Osteoblast (primary cell): ENCODE results near the gene SRP54. TPM values are rescaled to one million over a fixed set of nuclear protein-coding genes. Genes with fewer than 3 reads are reported as not detected.

Source experiments
- DNase-seq: peaks from one replicate; pipeline ENCODE4 v3.0.0; 2011; ENCODE audit warnings: low spot score, mixed read lengths; ENCODE audit not compliant: insufficient read length; ENCODE audit errors: missing footprints
- H2AFZ ChIP-seq: 2 replicates; pipeline ENCODE4 v1.6.0; 2011; ENCODE audit warnings: mild to moderate bottlenecking, low read length
- H3K27ac ChIP-seq: 2 replicates; pipeline ENCODE4 v1.5.1; 2011; ENCODE audit warnings: mild to moderate bottlenecking, low read depth, low read length, moderate library complexity
- H3K27me3 ChIP-seq: 2 replicates; pipeline ENCODE4 v1.6.0; 2012; ENCODE audit warnings: mild to moderate bottlenecking, control low read depth, inconsistent platforms, low read length, moderate library complexity; ENCODE audit not compliant: insufficient read depth
- H3K36me3 ChIP-seq: 2 replicates; pipeline ENCODE4 v1.5.1; 2011; ENCODE audit warnings: mild to moderate bottlenecking, low read length, control low read depth, moderate library complexity; ENCODE audit not compliant: insufficient read depth
- H3K4me1 ChIP-seq: 2 replicates; pipeline ENCODE4 v1.5.1; 2011; ENCODE audit warnings: mild to moderate bottlenecking, low read length, control low read depth, moderate library complexity; ENCODE audit not compliant: insufficient read depth
- H3K4me2 ChIP-seq: 2 replicates; pipeline ENCODE4 v1.6.0; 2011; ENCODE audit warnings: mild to moderate bottlenecking, low read length; ENCODE audit not compliant: insufficient read depth
- H3K4me3 ChIP-seq: fragments of 200-600 bp; sonication (generic); 3 replicates; pipeline ENCODE4 v1.5.1; 2012; ENCODE audit warnings: mild to moderate bottlenecking, low read length, inconsistent platforms; ENCODE audit not compliant: insufficient read depth
- H3K79me2 ChIP-seq: 2 replicates; pipeline ENCODE4 v1.6.0; 2012; ENCODE audit warnings: mild to moderate bottlenecking, low read length, control low read depth, inconsistent platforms; ENCODE audit not compliant: insufficient read depth
- H3K9me3 ChIP-seq: 2 replicates; pipeline ENCODE4 v1.5.1; 2011; ENCODE audit warnings: low read depth, low read length, control low read depth
- H4K20me1 ChIP-seq: 2 replicates; pipeline ENCODE4 v1.6.0; 2012; ENCODE audit warnings: mild to moderate bottlenecking, low read length, control low read depth; ENCODE audit not compliant: insufficient read depth
- total RNA-seq: library from RNA; depleted of rRNA; stranded (reverse); fragments of >200 nt; gene quantifications from 2 replicates; pipeline ENCODE4 v1.2.3, GENCODE V29; 2012
- TF ChIP-seq, protein P1 (sequence below): IDR thresholded peaks from 2 replicates; pipeline ENCODE4 v1.5.1; 2011; ENCODE audit warnings: mild to moderate bottlenecking, low read depth, low read length, moderate library complexity; ENCODE audit errors: extremely low read depth

Gene SRP54
- total RNA-seq, 1 donor: 72.0 TPM

DNA sequence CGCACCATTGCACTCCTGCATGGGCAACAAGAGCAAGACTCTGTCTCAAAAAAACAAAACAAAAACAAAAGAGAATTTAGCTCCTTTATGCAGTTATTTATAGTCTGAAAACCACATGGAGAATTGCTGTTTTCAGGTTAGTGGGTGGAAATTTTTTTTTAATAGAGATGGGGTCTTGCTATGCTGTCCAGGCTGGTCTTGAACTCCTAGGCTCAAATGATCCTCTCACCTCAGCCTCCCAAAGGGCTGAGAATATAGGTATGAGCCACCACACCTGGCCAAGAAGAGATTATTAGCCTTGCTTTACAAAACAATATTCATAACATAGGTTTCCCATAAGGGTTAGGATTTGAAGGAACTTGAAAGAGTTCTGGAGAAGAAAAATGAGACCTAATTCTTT, 12.1 kb upstream of the SRP54 start:
- H3K4me2 ChIP-seq: no peak overlapping the region

GRCh38 chr14:34971381-34971780, 11.4 kb upstream of the SRP54 start:
- Histone ChIP-seq H3K79me2 (peaks cover 27% of the 10 kb centered on the region), H3K36me3 (no peaks in the 10 kb centered on the region), H4K20me1 (no peaks in the 10 kb centered on the region), H3K27ac (peak overlapping the region; percentile 27), H3K4me2 (no peak overlapping the region), H3K4me1 (peaks cover 11% of the 10 kb centered on the region), H3K9me3 (no peaks in the 10 kb centered on the region), H3K4me3 (no peak overlapping the region), H2AFZ (peak overlapping the region; percentile 17), H3K27me3 (no peaks in the 10 kb centered on the region)
- no peak for DNase-seq
- TF ChIP-seq, protein P1, sequence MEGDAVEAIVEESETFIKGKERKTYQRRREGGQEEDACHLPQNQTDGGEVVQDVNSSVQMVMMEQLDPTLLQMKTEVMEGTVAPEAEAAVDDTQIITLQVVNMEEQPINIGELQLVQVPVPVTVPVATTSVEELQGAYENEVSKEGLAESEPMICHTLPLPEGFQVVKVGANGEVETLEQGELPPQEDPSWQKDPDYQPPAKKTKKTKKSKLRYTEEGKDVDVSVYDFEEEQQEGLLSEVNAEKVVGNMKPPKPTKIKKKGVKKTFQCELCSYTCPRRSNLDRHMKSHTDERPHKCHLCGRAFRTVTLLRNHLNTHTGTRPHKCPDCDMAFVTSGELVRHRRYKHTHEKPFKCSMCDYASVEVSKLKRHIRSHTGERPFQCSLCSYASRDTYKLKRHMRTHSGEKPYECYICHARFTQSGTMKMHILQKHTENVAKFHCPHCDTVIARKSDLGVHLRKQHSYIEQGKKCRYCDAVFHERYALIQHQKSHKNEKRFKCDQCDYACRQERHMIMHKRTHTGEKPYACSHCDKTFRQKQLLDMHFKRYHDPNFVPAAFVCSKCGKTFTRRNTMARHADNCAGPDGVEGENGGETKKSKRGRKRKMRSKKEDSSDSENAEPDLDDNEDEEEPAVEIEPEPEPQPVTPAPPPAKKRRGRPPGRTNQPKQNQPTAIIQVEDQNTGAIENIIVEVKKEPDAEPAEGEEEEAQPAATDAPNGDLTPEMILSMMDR: no peak

More for the DNA sequence above, 12.1 kb upstream of the SRP54 start:
- Histone ChIP-seq H3K4me1 (peaks cover 11% of the 10 kb centered on the region), H3K79me2 (peaks cover 22% of the 10 kb centered on the region), H3K4me3 (no peak overlapping the region), H3K27ac (no peak overlapping the region), H2AFZ (no peak overlapping the region), H4K20me1 (no peaks in the 10 kb centered on the region), H3K9me3 (no peaks in the 10 kb centered on the region), H3K27me3 (no peaks in the 10 kb centered on the region), H3K36me3 (peaks cover 5% of the 10 kb centered on the region)
- TF ChIP-seq, protein P1: no peak
- no peak for DNase-seq

GRCh38 chr14:34971801-34972200, 11.0 kb upstream of the SRP54 start:
- H2AFZ ChIP-seq: peak overlapping the region; percentile 17
- TF ChIP-seq, protein P1: no peak
- H3K4me1 ChIP-seq: peaks cover 11% of the 10 kb centered on the region
- peaks cover 30% of the 10 kb centered on the region for H3K79me2 ChIP-seq
- no peaks in the 10 kb centered on the region for H3K27me3 ChIP-seq
- DNase-seq: no peak
- no peaks in the 10 kb centered on the region for H4K20me1 ChIP-seq
- peak overlapping the region; percentile 39 for H3K4me2 ChIP-seq
- H3K36me3 ChIP-seq: no peaks in the 10 kb centered on the region
- H3K4me3 ChIP-seq: no peak overlapping the region
- peak overlapping the region; percentile 27 for H3K27ac ChIP-seq
- H3K9me3 ChIP-seq: no peaks in the 10 kb centered on the region

- Histone ChIP-seq H3K4me3 (no peak overlapping the region), H3K36me3 (no peaks in the 10 kb centered on the region), H3K27ac (no peak overlapping the region), H2AFZ (no peak overlapping the region), H3K27me3 (no peaks in the 10 kb centered on the region), H3K4me2 (no peak overlapping the region), H3K4me1 (peaks cover 6% of the 10 kb centered on the region), H3K9me3 (no peaks in the 10 kb centered on the region), H4K20me1 (no peaks in the 10 kb centered on the region), H3K79me2 (peaks cover 54% of the 10 kb centered on the region)
- no peak for DNase-seq
- TF ChIP-seq, protein P1: no peak
These were observed 4.3 kb upstream of the SRP54 start for GRCh38 chr14:34978444-34978843.
